Panc1 (cell line): ENCODE data around the gene TSSK3. TPM values are rescaled to one million over a fixed set of nuclear protein-coding genes. Genes with fewer than 3 reads are reported as not detected.
"Not testable (repeated sequence)": the region's sequence is repeated elsewhere in the genome, so short reads cannot be mapped to it uniquely, and the experiment has no call there.

ENCODE experiments used
- ATAC-seq: fragments of 200-7000 bp; cut with Tn5 transposase; 2 replicates; pipeline ENCODE4 v1.9.1; 2020; ENCODE audit warnings: mild to moderate bottlenecking, moderate library complexity
- BruUV-seq: library from RNA; stranded (reverse); fragments of 400-500 nt; replicated peaks from 2 replicates; lab custom pipeline; 2021; lab: Mats Ljungman, UMichigan
- CTCF ChIA-PET: fragments of 300-600 bp; sonication (Branson Sonifier 250); formaldehyde crosslinking; loops from one replicate; lab custom pipeline; 2022; ENCODE audit warnings: antibody characterized with exemption; lab: Charles Lee
- POLR2A ChIA-PET: fragments of 300-600 bp; sonication (Branson Sonifier 250); formaldehyde crosslinking; loops from one replicate; lab custom pipeline; 2022; ENCODE audit warnings: antibody characterized with exemption; lab: Charles Lee
- DNase-seq: peaks from one replicate; pipeline ENCODE4 v3.0.0-alpha.2; 2010; ENCODE audit warnings: low read depth, low spot score
- H3K27ac ChIP-seq: 2 replicates; pipeline ENCODE4 v1.5.1; 2011; ENCODE audit warnings: mild to moderate bottlenecking, low read length, inconsistent platforms
- H3K27me3 ChIP-seq: fragments of 200-500 bp; sonication (Bioruptor generic); 2 replicates; pipeline ENCODE4 v1.6.0; 2014; ENCODE audit warnings: low read length, inconsistent platforms; ENCODE audit not compliant: control insufficient read depth, insufficient read depth
- H3K36me3 ChIP-seq: fragments of 200-500 bp; sonication (Bioruptor generic); 2 replicates; pipeline ENCODE4 v1.5.1; 2014; ENCODE audit warnings: inconsistent platforms, mild to moderate bottlenecking, low read length, moderate library complexity; ENCODE audit not compliant: control insufficient read depth, insufficient read depth
- H3K4me1 ChIP-seq: 2 replicates; pipeline ENCODE4 v1.5.1; 2011; ENCODE audit warnings: inconsistent platforms, mild to moderate bottlenecking, low read length, moderate library complexity; ENCODE audit not compliant: control insufficient read depth, insufficient read depth
- H3K4me3 ChIP-seq, 2 experiments: 2 replicates each; pipeline ENCODE4 v1.5.1; 2011 to 2012; ENCODE audit warnings: low read depth in 2 of 2, low read length in 2 of 2, mild to moderate bottlenecking in 2 of 2, inconsistent platforms in 1 of 2, moderate library complexity in 1 of 2
- H3K9me3 ChIP-seq: fragments of 200-500 bp; sonication (Bioruptor generic); 2 replicates; pipeline ENCODE4 v1.5.1; 2014; ENCODE audit warnings: low read depth, mild to moderate bottlenecking, inconsistent platforms, low read length, moderate library complexity; ENCODE audit not compliant: control insufficient read depth, insufficient read depth
- CTCF ChIP-seq: fragments of 450-650 bp; IDR thresholded peaks from 2 replicates; pipeline ENCODE4 v1.5.1; 2017; ENCODE audit warnings: mild to moderate bottlenecking
- POLR2AphosphoS5 ChIP-seq: IDR thresholded peaks from 2 replicates; pipeline ENCODE4 v1.6.1; 2012; ENCODE audit warnings: mild to moderate bottlenecking, low read depth, low read length, moderate library complexity
- SIN3A ChIP-seq: IDR thresholded peaks from 2 replicates; pipeline ENCODE4 v1.6.1; 2012; ENCODE audit warnings: low read depth, mild to moderate bottlenecking, low read length, moderate library complexity, borderline replicate concordance; ENCODE audit not compliant: insufficient read depth
- TCF7L2 ChIP-seq: IDR thresholded peaks from 2 replicates; pipeline ENCODE4 v1.6.1; 2011; ENCODE audit warnings: mild to moderate bottlenecking, low read depth, low read length, inconsistent platforms
- in situ Hi-C: cut with HindIII; loops from 2 replicates; pipeline ENCODE4 v1.10.0; 2016; ENCODE audit warnings: low sequenced_read_pairs, low pct_unique_long_range_greater_than_20kb
- intact Hi-C: fragments of 100-400 bp; cut with micrococcal nuclease; formaldehyde crosslinking; loops from one replicate; pipeline ENCODE4 v1.10.0; 2022; ENCODE audit not compliant: unreplicated experiment
- total RNA-seq: library from RNA; stranded (reverse); gene quantifications from one replicate; pipeline ENCODE4 v1.2.1, GENCODE V29; 2021; ENCODE audit not compliant: unreplicated experiment
- TF ChIP-seq, protein P1 (sequence below), 2 experiments: IDR thresholded peaks; 2 replicates each; pipeline ENCODE4 v1.6.1; 2011 to 2012; ENCODE audit warnings: low read depth in 2 of 2, control low read depth in 1 of 2, low read length in 1 of 2, mild to moderate bottlenecking in 1 of 2, moderate library complexity in 1 of 2; ENCODE audit not compliant: insufficient read depth in 1 of 2

TSSK3 gene
- total RNA-seq, 1 experiment from 2014 or later: 3.6 TPM

- ChIA-PET POLR2A (interaction anchor here (0.6 to 0.9 kb wide), 4 partner anchors 59 to 179 kb away, joined by 3 read pairs; partner anchors contain the start of gene MARCKSL1), CTCF (interaction anchor here (0.6 kb wide), 1 partner anchor 96 kb away, joined by 3 read pairs; no protein-coding TSS in a partner anchor)
- intact Hi-C loops: no loop called here
- peak; percentile 8 for ATAC-seq
- in situ Hi-C loops: no loop called here
- Histone ChIP-seq H3K27ac (peak overlapping the region; percentile 90), H3K4me3 (peak overlapping the region; percentile 76 to 94), H3K9me3 (no peaks in the 10 kb centered on the region), H3K4me1 (peaks cover 8% of the 10 kb centered on the region; the same call in 1 of the 2 replicates), H3K27me3 (no peaks in the 10 kb centered on the region), H3K36me3 (no peaks in the 10 kb centered on the region)
- TSS peak; percentile 97 for BruUV-seq
- DNase-seq: no peak
- TF ChIP-seq SIN3A (no peak), CTCF (no peak), TCF7L2 (no peak; the same call in 1 of the 2 replicates), POLR2AphosphoS5 (no peak)
- TF ChIP-seq, protein P1, sequence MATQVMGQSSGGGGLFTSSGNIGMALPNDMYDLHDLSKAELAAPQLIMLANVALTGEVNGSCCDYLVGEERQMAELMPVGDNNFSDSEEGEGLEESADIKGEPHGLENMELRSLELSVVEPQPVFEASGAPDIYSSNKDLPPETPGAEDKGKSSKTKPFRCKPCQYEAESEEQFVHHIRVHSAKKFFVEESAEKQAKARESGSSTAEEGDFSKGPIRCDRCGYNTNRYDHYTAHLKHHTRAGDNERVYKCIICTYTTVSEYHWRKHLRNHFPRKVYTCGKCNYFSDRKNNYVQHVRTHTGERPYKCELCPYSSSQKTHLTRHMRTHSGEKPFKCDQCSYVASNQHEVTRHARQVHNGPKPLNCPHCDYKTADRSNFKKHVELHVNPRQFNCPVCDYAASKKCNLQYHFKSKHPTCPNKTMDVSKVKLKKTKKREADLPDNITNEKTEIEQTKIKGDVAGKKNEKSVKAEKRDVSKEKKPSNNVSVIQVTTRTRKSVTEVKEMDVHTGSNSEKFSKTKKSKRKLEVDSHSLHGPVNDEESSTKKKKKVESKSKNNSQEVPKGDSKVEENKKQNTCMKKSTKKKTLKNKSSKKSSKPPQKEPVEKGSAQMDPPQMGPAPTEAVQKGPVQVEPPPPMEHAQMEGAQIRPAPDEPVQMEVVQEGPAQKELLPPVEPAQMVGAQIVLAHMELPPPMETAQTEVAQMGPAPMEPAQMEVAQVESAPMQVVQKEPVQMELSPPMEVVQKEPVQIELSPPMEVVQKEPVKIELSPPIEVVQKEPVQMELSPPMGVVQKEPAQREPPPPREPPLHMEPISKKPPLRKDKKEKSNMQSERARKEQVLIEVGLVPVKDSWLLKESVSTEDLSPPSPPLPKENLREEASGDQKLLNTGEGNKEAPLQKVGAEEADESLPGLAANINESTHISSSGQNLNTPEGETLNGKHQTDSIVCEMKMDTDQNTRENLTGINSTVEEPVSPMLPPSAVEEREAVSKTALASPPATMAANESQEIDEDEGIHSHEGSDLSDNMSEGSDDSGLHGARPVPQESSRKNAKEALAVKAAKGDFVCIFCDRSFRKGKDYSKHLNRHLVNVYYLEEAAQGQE (IDR thresholded peaks at IDR 0.05; ENCODE audit: insufficient read depth in 1 of 2, low read depth in 2 of 2, low read length in 1 of 2): no peak
Measured at GRCh38 chr1:32394890-32395432, 32.6 kb downstream of the TSSK3 start.

DNA sequence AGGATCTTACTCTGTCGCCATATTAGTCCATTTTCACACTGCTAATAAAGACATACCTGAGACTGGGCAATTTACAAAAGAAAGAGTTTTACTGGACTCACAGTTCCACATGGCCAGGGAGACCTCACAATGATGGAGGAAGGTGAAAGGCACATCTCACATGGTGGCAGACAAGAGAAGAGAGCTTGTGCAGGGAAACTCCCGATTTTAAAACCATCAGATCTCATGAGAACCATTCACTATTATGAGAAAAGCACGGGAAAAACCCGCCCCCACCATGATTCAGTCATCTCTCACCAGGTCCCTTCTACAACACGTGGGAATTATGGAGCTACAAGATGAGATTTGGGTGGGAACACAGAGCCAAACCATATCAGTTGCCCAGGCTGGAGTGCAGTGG lies 34.2 kb downstream of the TSSK3 start:
- CTCF ChIA-PET, DNase-seq, POLR2A ChIA-PET, H3K9me3 ChIP-seq, in situ Hi-C loops, ATAC-seq, H3K36me3 ChIP-seq, BruUV-seq, H3K27me3 ChIP-seq, intact Hi-C loops, H3K27ac ChIP-seq, H3K4me1 ChIP-seq, H3K4me3 ChIP-seq: not testable (repeated sequence)

DNA sequence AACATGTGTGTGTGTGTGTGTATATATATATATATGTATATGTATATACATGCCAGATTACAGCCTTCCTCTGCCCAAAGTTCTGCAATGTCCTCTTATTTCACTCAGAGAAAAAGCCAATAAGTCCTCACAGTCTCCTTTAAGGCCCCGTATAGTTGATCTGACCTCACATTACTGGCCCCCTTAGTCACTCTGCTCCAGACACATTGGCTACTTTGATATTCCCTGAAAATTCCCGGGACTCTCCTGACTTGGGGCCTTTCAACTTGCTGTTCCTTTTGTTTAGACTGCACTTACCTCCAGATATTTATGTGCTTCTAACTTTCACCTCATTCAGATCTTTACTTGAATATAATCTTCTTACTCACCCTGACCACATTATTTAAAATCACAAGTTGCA lies 36.1 kb downstream of the TSSK3 start:
- no peaks in the 10 kb centered on the region for H3K36me3 ChIP-seq
- H3K4me1 ChIP-seq: peaks cover 1% of the 10 kb centered on the region; the same call in 1 of the 2 replicates
- ChIA-PET CTCF (no interaction called here), POLR2A (no interaction called here)
- intact Hi-C loops: no loop called here
- no TSS peak for BruUV-seq
- in situ Hi-C loops: no loop called here
- H3K27me3 ChIP-seq: no peaks in the 10 kb centered on the region
- DNase-seq (no peak), ATAC-seq (no peak)
- TF ChIP-seq SIN3A (no peak), CTCF (no peak), TCF7L2 (no peak)
- TF ChIP-seq, protein P1 (IDR thresholded peaks at IDR 0.05; ENCODE audit: insufficient read depth in 1 of 2, low read depth in 2 of 2, low read length in 1 of 2): no peak
- no peak overlapping the region for H3K27ac ChIP-seq
- no peak overlapping the region for H3K4me3 ChIP-seq
- no peaks in the 10 kb centered on the region for H3K9me3 ChIP-seq
